ENCODE results near the gene ADAMTSL1.

The ADAMTSL1 gene

DNA sequence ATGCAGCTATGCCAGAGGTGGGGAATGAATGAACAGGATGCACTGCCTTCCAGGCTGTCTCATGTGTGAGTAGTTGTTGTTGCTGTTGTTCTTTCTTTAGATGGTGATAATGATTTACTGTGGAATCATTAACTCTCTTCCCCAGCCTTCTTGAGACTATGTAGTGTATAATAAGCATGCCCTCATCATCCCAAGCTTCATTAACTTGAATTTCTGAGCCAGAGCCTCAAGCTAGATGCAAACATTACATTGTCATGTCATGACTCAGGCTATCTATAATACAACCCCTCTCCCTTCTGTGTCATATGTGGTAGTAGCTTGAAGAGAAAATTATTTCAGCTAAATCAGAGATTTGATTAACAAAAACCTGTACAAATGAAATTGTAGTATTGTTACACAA lies 10.0 kb upstream of the ADAMTSL1 start:
- no peak for DNase-seq

DNA sequence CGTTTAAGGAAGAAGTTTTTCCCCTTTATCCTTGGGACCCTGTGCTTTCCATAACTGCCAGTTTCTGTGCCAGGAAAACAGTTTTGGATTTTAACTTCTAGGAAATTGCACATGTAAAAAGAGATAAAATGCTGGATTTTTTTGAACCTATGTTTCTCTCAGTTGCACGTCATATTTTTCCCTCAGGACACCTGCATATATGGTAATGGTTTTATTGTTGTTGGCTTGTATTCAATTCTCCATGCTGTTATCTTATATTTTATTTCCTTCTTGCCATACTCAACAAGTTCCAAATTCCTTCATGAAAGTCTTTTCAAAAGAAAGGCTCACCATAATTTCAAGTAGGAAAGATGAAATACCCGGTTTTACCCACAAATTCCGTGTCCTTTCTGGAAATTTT lies 7.9 kb upstream of the ADAMTSL1 start:
- DNase-seq: no peak

DNA sequence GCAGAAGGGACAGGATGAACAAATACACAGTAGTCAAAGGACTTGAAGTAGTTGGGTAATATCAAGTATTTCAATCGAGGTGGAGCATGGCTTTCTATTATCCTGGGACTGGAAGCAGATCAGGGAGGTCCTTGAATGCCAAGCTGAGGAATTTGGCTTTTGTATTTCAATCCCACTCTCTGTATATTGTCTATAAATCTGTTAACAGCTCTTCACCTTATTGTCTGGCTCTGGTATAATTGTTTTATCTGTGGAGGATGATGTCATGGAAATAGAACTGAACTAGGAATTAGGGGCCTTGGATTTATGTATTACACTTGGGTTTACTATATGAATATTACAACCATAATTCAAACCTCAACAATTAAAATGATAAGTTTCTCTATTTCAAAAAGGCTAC lies 6.3 kb upstream of the ADAMTSL1 start:
- no peak for DNase-seq

DNA sequence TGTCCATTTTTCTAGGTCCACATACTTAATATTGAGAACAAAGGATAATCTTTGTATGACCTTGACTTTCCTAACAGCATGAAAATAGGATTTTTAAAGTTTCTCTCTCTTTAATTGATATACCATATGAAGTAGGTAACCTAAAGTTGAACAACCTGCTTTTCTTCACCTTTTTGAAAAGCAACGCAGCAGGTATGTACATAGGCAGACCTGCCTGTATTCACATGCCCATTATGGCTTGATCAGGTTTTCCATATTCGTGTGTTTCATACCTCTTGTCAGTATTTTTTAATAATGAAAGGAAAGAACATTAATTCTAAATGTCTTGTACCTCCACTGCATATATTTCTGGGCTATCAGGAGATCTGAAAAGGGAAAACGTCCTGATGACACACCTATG lies 1.5 kb upstream of the ADAMTSL1 start:
- DNase-seq: no peak

DNA sequence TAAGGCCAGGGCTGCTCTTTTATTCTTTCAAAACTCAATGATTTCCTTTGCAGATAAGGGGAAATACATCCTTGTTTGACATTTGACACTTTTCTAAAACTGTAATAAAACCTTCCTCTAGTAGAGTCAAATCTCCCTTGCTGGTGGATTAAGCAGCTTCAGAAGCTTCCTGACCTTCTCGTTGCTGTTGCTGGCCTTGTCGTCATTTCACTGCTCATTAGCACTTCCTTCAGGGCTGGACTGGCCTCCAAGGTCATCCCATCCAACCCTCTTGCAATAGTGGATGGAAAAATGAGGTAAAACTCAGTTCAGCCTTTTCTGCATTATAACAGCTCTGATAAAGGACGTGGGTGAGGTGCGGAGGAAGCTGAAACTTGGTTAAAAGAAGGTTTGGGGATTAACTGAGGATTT lies 1.1 kb upstream of the ADAMTSL1 start:
- DNase-seq: no peak

DNA sequence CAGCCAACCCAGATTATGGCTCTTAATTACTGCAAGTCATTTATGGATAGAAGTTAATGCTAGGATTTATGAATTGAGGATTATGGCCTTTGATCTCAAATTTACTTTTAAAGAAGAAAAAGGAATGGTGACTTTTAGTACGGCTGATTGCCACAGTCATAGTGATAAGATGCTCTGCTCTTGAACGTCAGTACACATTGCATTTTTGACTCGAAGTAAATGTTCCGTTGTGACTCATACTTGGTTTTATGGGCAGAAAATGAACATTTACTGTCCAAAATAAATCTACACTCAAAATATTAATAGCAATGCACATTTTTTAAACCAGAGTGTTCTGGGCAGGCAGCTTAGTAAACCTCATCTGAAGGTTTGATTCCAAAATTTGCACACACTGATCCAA lies 830 bp downstream of the ADAMTSL1 start:
- no peak for DNase-seq

DNA sequence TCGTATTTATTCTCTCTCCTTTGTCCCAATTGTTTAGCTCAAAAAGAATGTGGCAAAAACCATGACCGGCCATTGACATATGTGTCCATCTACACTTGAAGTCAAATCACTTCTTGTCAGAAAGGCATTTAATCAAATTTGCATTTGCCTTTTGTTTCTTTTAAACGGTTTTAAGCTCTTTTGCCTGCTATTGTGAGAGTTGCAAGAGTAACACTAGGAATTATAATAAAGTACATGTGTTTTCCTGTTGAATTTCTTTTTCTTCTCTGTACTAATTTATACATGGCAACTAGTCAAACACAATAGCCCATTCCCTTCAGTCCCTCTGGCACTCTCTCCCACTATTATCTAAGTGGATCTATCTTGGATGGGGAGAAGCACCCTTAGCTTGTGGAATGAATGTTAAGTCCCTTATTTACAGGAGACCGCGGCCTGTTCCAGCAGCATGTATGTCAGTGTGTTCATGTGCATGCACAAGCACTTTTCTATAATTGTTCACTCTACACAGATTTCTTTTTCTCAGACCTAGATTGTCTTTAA lies 3.2 kb downstream of the ADAMTSL1 start:
- no peak for DNase-seq

DNA sequence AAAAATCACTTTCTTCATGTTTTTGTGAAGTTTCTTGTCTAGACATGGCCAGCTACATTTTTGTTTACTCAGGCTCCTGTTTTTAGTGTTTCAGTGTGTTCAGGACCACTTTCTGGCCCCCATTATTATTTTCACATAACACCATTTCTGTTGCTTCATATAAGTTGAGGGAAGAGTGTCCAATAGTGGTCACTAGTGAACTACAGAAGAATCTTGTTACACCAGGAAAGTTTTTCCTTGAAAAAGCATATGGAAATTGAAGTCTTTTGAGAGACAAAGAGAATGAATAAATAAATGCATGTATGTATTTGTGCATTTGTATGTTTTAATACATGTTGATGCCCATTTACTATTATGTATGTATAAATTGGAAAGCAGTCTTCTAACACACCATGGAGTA lies 3.8 kb downstream of the ADAMTSL1 start:
- no peak for DNase-seq

DNA sequence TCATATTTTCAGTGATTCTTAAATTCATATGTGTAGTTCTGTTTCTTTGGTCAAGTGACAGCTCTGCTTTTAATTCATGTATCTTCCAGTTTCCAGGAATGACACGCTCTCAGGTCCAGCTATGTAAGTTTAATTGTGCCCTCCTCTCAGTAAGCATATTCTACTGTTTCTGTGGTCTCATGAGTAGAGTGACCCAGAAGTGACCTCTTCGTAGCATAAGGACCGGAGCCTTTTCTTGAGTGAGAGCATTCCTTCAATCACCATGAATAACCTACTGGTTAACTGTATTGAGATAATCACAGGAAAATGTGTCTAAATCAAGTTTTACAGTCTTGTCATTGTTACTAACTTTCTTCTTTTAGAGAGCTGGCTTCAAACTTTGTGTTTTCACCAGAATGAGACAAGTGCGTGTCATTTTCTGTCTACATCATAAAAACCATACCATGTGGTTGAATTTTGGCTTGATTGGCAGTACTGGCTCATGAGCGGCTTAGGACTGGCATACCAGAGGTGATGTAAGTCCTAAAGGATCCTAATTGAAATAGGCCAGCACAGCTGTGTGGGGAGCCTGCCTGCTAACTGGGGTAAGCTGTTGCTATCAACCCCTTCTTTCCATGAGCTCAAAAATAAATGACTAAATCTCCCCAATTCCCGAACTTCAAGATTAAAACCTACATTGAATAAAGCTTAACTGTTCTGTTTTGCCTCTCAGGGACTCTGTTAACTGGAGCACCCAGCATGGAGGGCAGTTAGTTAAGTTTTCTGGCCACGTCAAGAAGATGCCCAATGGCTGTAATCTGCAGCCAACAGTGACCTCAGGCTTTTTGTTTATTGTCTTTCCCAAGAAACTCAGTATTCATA lies 4.8 kb downstream of the ADAMTSL1 start:
- no peak for DNase-seq

DNA sequence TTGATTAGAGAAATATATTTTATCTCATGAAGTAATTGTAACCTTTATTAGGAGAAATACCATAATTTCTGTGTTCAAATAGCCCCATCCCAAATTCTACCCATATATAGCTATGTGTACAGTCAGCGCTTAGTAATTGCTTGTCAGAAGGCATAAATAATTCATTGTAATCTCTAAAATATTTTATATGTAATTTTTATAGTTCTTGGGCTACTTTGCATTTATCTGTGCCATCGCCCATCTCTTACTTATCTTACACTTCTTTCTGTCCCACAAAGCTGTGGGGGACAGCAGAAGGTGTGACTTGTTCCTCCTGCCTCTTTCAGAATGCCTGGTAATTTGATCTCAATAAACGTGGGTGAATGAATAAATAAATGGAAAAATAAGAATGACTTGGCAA lies 5.5 kb downstream of the ADAMTSL1 start:
- no peak for DNase-seq

DNA sequence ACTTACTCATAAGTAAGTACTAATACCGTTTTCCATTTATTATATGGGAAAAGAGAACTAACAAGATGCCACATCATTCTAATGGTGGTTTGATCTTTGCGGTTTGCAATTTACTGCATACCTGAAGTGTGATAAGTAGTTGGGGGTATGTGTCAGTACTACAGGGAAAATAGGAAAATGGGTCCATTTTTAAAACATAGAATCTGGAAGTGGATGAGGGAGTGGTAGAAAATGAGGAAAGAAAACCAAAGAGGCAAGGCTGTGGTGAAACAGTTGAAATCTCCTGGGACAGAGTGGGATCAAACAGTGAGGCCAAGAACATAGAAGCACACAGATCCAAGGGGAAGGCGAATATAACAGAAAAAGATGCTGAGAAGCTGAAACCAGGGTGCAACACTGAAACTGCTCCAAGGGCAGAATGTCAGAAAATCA lies 6.7 kb downstream of the ADAMTSL1 start:
- DNase-seq: no peak

DNA sequence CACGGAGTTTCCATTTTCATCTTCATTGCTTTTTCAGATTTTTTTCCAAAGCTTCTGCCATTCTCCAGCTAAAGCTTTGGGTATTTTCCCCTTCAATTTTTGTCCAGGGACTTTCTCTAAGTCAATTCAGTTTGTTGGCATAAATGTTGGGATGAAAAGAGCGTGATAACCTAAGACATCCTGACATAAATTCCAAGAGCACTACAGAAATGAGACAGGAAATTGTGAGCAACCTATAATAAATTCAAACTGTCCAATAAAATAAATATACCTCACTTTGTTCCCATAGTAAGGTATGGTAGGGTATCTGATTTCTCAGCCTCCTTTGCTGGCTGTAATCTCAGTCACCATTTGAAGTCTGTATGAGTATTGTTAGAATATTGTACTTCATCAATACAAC lies 8.4 kb downstream of the ADAMTSL1 start:
- no peak for DNase-seq

DNA sequence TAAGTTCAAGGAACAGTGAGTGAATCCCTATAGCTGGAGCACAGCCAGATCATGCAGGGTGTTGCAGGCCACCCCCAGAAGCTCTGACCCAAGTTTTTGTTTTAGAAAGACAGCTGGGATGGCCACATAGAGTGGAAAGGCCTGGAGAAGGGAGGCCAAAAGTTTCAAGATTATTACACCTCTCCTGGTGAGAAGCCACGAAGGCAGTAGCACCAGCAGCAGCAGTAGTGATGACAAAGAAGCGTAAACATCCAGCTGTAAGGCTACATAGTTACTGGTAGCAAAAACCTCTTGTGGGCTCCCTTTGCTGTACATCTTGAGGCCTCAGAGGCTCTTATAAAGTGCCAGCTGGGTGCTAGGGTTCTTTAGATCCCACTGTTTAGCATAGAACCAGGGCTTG lies 11.8 kb downstream of the ADAMTSL1 start:
- DNase-seq: no peak

DNA sequence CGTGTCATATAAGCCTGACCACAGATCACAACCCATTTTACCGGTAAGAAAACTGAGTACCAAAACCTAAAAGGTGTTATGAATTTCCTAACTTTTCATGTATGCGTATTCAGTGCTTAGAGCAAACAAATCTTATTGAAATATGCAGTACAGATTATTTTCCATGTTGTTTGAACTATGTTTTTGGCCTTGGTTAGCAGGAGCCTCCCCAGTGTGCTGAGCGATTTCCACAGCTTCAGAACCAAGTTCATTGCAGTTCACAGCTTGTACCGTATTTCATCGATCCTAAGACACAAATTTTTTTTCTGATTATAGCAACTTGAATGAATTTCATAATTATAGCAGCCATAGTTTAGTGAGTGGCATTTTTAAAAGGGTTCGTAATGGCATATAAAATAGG lies 13.7 kb downstream of the ADAMTSL1 start:
- DNase-seq: no peak

DNA sequence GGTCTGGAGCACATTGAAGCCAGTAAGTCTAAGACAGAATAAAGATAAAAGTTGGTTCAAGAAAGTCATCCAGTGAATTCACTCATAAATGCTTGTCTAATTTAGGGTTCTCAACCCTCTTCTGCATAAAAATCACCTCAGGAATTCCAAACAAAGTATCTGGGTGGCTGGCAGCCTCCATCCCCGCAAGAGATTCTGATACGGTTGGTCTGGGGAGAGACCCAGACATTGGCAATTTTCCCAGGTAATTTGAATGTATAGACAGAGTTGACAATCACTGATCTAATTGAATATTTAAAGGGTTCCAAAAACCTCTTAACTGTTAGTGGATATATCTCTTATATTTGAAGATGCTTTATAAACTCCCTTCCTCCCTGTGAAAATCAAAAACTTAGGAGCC lies 14.9 kb downstream of the ADAMTSL1 start:
- no peak for DNase-seq

DNA sequence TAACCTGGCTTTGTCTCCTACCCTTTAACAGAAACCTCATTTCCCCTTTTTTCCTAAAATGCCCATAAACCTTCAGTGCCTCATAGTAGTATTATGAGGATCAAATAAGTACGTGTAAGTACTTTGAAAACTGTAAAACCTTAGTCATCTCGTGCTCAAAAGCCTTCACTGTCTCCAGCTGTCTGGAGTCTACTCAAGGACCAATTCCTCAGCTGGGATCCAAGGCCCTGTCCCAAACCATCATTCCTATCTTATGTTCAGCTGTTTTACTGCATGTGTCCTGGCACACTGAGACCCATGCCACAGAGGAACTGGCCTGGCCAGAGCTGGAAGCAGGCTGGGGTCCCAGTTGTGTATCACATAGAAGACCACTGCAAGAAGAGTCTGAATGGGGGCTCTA lies 15.9 kb downstream of the ADAMTSL1 start:
- no peak for DNase-seq

DNA sequence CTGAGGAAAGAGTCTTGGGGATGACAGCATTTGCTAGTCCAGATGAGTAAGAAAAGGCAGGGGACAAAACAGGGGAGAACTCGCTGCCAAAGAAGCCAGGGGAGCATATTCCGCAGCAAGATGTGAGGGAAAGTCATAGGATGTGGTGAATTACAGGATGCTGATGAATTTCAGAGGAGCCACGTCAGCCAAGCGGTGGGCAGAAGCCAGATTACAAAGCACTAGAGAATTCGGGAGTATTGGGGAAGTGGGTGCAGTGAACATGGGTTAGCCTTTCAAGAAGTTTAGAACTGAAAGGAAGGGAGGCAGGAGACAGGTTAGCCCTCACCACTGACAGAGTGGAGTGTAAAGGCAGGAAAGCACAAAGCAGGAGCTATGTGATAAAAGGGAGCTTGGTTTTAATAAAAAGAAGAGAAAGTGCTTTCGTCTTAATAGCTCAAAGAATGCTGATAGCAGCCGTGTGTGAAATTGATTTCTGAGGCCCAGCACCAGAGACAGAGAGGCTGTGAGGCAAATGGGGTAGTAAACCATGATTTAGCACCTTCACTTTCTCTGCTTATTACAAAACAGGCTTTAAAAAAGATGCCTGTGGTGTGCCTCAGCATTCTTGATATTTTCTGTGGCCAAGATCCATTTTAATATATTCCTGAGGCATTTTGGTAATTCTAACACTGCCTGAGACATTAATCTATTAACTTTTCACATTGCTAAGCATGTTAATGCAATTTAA lies 16.9 kb downstream of the ADAMTSL1 start:
- no peak for DNase-seq

DNA sequence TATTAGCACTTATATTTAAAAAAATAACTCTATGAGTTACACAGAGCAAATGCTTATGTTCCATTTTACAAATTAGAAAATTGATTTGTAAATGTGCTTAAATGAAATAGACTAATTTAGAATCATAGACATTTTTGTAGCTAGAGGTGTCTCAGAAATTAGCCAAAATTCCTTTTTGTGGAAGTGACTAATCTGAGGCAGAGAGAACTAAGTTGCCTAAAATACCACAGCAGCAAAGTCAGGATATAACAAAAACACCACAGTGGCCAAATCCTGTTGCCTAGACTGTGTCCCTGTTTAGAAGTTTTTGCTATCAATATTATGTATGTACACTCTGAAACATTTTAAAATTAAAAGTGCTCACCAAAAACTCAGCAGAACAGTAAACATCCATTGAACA lies 18.7 kb downstream of the ADAMTSL1 start:
- no peak for DNase-seq

DNA sequence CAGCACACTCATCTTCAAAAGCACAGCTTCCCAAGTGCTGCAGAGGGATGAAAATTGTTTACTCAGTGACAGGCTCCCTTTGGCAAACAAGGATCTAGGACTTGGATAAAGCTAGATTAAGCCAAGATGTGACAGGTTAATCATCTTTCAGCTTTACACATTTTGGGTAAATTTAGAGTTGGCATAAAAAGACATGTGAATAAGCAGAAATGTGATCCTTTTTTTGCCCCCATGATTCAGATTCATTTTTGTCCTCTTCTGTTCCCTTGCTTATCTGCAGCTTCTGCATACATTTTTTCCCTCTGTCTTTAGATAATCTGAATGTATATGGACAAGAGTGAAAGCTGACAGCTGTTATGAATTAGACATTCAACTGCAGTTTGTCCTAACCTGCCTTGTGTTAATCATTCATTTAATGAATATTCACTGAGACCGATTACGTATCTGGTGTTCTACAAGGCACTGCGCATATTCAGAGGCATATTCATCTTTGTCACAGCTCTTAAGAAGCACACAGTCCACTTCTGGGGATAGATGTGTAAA lies 19.6 kb downstream of the ADAMTSL1 start:
- no peak for DNase-seq

DNA sequence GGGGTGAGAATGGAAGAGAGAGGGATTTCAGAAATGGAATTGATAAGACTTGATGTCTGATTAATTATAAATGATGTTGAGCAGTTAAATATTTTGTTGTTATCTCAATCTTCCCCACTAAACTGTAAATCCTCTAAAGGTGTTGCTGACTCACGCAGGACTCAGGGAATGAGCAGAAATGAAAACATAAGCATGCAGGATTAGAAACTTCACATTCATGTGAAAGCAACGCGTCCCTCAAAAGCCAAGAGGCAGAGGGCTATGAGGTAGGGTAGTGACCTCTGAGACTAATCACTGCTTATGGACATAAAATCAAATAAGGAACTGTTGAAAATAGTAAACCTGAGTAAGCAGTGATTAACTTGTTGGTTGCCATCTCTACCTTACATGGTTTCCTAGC lies 21.1 kb downstream of the ADAMTSL1 start:
- DNase-seq: no peak

DNA sequence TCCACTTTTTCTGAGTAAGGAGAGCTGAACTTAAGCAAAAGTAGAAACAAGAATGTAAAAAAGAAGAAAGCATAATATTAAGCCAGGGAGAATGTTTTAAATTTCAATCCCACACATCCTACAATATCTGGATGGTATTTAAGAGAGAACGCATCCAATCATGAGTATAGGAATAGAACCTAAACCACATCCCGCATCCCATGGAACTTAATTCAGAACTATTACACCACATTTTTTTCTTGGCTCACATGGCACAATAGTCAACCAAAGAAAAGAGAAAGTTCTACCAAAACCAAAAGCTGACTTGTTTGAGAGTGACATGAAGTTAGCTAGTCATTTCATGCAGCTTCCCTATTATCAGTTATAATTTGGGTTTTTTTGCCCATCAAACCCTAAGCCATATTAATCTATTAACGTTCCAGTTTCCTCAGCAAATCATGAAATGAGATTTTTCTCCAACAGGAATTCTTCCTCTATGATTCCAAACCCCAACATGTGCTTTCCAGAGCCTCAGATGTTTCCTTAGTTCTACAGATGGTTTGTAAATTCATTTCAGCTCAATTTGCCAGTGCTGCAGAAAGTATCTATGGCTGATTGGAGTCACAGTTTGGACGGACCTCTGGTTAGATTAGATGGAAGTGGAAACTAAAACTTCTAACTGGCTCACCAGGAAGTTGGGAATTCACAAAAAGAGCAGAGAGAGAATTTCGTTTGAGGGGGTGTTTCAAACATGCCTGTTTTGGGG lies 22.5 kb downstream of the ADAMTSL1 start:
- no peak for DNase-seq

DNA sequence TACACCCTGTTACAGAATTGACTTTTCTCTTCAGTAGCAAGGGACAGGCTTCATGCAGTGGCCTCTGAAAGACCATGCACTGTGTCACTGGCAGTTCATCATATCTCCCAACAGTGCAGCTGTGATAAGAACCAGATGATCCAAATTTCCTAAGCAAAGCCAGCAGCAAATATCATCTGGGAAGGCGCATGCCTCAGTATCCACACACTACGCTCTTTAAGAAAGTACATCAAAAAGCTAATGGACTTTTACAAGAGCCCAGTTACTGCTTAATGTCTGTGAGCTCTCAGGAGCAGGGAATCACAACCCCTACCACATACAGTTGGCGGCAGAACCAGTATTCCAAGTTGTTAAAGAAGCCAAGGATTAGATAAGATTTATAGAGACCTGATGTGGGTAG lies 25.1 kb downstream of the ADAMTSL1 start:
- DNase-seq: no peak

DNA sequence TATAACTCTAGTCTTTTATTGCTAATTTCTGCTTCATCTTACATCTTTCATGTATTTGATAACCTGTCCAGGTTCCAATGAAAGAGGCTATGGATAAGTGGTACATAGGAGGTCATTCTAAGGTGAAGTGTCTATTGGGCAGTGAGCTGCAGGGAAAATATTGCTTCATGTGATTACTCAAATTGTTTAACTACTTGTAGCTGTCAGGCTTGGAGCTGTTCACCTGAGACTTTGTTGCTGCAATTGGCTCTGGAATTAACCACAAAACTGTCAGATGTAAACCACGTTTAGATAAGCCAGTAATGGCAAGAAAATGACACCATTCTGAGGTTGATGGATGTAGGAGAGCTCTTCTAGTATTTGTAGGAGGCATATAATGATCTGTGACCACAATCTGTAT lies 26.0 kb downstream of the ADAMTSL1 start:
- DNase-seq: no peak

Measured in NCI-H1417 treated with DMSO at 0.1 percent for 48 hours (cell line).